H9 (cell line): ENCODE measurements around the gene PHTF2. TPM values are rescaled to one million over a fixed set of nuclear protein-coding genes. Genes with fewer than 3 reads are reported as not detected.

ENCODE experiments used
- DNase-seq: peaks from one replicate; pipeline ENCODE4 v3.0.0-alpha.2; 2017
- H2AFZ ChIP-seq: one replicate; pipeline ENCODE4 v1.6.1; 2013; ENCODE audit warnings: mild to moderate bottlenecking, low read length, control low read depth, moderate library complexity
- H2AK5ac ChIP-seq: 2 replicates; pipeline ENCODE4 v1.6.1; 2013; ENCODE audit warnings: low read length, control low read depth, mixed read lengths; ENCODE audit not compliant: insufficient read length
- H2BK120ac ChIP-seq: one replicate; pipeline ENCODE4 v1.6.1; 2013; ENCODE audit warnings: low read depth, mild to moderate bottlenecking, low read length, control low read depth, inconsistent platforms; ENCODE audit not compliant: poor library complexity, severe bottlenecking
- H2BK12ac ChIP-seq: 2 replicates; pipeline ENCODE4 v1.6.1; 2013; ENCODE audit warnings: low read length, control low read depth, mixed read lengths, low read depth; ENCODE audit not compliant: insufficient read length
- H2BK15ac ChIP-seq: 2 replicates; pipeline ENCODE4 v1.6.1; 2013; ENCODE audit warnings: low read depth, low read length, control low read depth
- H2BK20ac ChIP-seq: one replicate; pipeline ENCODE4 v1.6.1; 2013; ENCODE audit warnings: low read depth, mild to moderate bottlenecking, low read length, control low read depth, inconsistent platforms; ENCODE audit not compliant: poor library complexity, severe bottlenecking
- H2BK5ac ChIP-seq: 2 replicates; pipeline ENCODE4 v1.6.1; 2013; ENCODE audit warnings: low read length, control low read depth, mixed read lengths; ENCODE audit not compliant: insufficient read length
- H3K14ac ChIP-seq: 2 replicates; pipeline ENCODE4 v1.6.1; 2013; ENCODE audit warnings: low read length, control low read depth; ENCODE audit not compliant: insufficient read depth
- H3K18ac ChIP-seq: 2 replicates; pipeline ENCODE4 v1.6.1; 2013; ENCODE audit warnings: low read depth, mild to moderate bottlenecking, mixed read lengths, low read length, control low read depth; ENCODE audit not compliant: insufficient read length
- H3K23ac ChIP-seq: 2 replicates; pipeline ENCODE4 v1.6.1; 2013; ENCODE audit warnings: low read length, control low read depth, mixed read lengths, low read depth; ENCODE audit not compliant: insufficient read length
- H3K23me2 ChIP-seq: 2 replicates; pipeline ENCODE4 v1.6.1; 2013; ENCODE audit warnings: low read depth, mild to moderate bottlenecking, mixed read lengths, low read length, control low read depth; ENCODE audit not compliant: insufficient read length, poor library complexity, severe bottlenecking
- H3K27ac ChIP-seq: 2 replicates; pipeline ENCODE4 v1.5.1; 2013; ENCODE audit warnings: low read length, control low read depth, mixed read lengths, low read depth; ENCODE audit not compliant: insufficient read length
- H3K27me3 ChIP-seq: 2 replicates; pipeline ENCODE4 v1.6.1; 2013; ENCODE audit warnings: low read length, control low read depth, inconsistent platforms; ENCODE audit not compliant: insufficient read depth
- H3K4ac ChIP-seq: 2 replicates; pipeline ENCODE4 v1.6.1; 2013; ENCODE audit warnings: low read depth, mild to moderate bottlenecking, control low read depth, inconsistent platforms, low read length, moderate library complexity
- H3K4me1 ChIP-seq: 2 replicates; pipeline ENCODE4 v1.6.1; 2013; ENCODE audit warnings: low read length, control low read depth, inconsistent platforms; ENCODE audit not compliant: insufficient read depth
- H3K4me2 ChIP-seq: 2 replicates; pipeline ENCODE4 v1.6.1; 2013; ENCODE audit warnings: low read length, control low read depth, mixed read lengths; ENCODE audit not compliant: insufficient read length, insufficient read depth
- H3K56ac ChIP-seq: 2 replicates; pipeline ENCODE4 v1.6.1; 2013; ENCODE audit warnings: low read depth, mild to moderate bottlenecking, mixed read lengths, low read length, control low read depth; ENCODE audit not compliant: insufficient read length
- H3K79me1 ChIP-seq: 2 replicates; pipeline ENCODE4 v1.6.1; 2013; ENCODE audit warnings: low read depth, mild to moderate bottlenecking, moderate library complexity, low read length, control low read depth, inconsistent platforms; ENCODE audit not compliant: insufficient read depth, poor library complexity, severe bottlenecking
- H3K79me2 ChIP-seq: 2 replicates; pipeline ENCODE4 v1.6.1; 2013; ENCODE audit warnings: low read length, control low read depth, inconsistent platforms; ENCODE audit not compliant: insufficient read depth
- H3K9ac ChIP-seq: 2 replicates; pipeline ENCODE4 v1.6.1; 2013; ENCODE audit warnings: low read length, control low read depth, mixed read lengths; ENCODE audit not compliant: insufficient read length; ENCODE audit errors: extremely low read depth
- H3K9me3 ChIP-seq: one replicate; pipeline ENCODE4 v1.6.1; 2013; ENCODE audit warnings: low read depth, low read length, inconsistent platforms; ENCODE audit not compliant: control insufficient read depth
- H3T11ph ChIP-seq: one replicate; pipeline ENCODE4 v1.6.1; 2013; ENCODE audit warnings: mild to moderate bottlenecking, low read length, control low read depth, inconsistent platforms
- H4K20me1 ChIP-seq: one replicate; pipeline ENCODE4 v1.6.1; 2013; ENCODE audit not compliant: control insufficient read depth, insufficient read length, insufficient read depth
- H4K5ac ChIP-seq: 2 replicates; pipeline ENCODE4 v1.6.1; 2013; ENCODE audit warnings: low read depth, mild to moderate bottlenecking, mixed read lengths, low read length, control low read depth; ENCODE audit not compliant: insufficient read length
- H4K8ac ChIP-seq: replicated peaks from 2 replicates; pipeline ENCODE4 v1.6.1; 2013; ENCODE audit warnings: low read length, control low read depth, mixed read lengths, low read depth; ENCODE audit not compliant: insufficient read length
- H4K91ac ChIP-seq: 2 replicates; pipeline ENCODE4 v1.6.1; 2013; ENCODE audit warnings: low read depth, mild to moderate bottlenecking, moderate library complexity, mixed read lengths, low read length, control low read depth; ENCODE audit not compliant: insufficient read length
- H3K27ac Mint-ChIP-seq, 3 experiments: 2 replicates in 2 of 3; 3 replicates in 1 of 3; pipeline ENCODE4 v1.8.0; 2020 to 2021; ENCODE audit warnings: mixed read lengths in 3 of 3, mild to moderate bottlenecking in 1 of 3, moderate library complexity in 1 of 3
- H3K27me3 Mint-ChIP-seq: 2 replicates; pipeline ENCODE4 v1.8.0; 2021; ENCODE audit warnings: low read depth, mild to moderate bottlenecking, moderate library complexity, mixed read lengths
- H3K36me3 Mint-ChIP-seq, 3 experiments: 2 replicates in 2 of 3; 3 replicates in 1 of 3; pipeline ENCODE4 v1.8.0; 2020 to 2021; ENCODE audit warnings: low read depth in 3 of 3, mixed read lengths in 3 of 3; ENCODE audit not compliant: insufficient read depth in 1 of 3
- H3K4me1 Mint-ChIP-seq, 2 experiments: 2 replicates each; pipeline ENCODE4 v1.8.0; 2020; ENCODE audit warnings: mixed read lengths in 2 of 2
- H3K4me3 Mint-ChIP-seq, 2 experiments: 2 replicates in 1 of 2; 3 replicates in 1 of 2; pipeline ENCODE4 v1.8.0; 2020 to 2021; ENCODE audit warnings: mild to moderate bottlenecking in 2 of 2, mixed read lengths in 2 of 2, moderate library complexity in 1 of 2
- H3K9me3 Mint-ChIP-seq, 2 experiments: 2 replicates in 1 of 2; 3 replicates in 1 of 2; pipeline ENCODE4 v1.8.0; 2020; ENCODE audit warnings: mild to moderate bottlenecking in 2 of 2, mixed read lengths in 2 of 2, moderate library complexity in 1 of 2
- CTCF ChIP-seq: fragments of 200-600 bp; sonication (generic); conservative IDR thresholded peaks from 3 replicates; pipeline ENCODE4 v1.8.0; 2021; ENCODE audit warnings: antibody characterized with exemption, mild to moderate bottlenecking
- WGBS: extraction: QIAGEN DNeasy Blood & Tissue Kit; methylation state at CpG from one replicate; pipeline ENCODE4 v1.1.7; 2013; ENCODE audit warnings: missing lambda C conversion rate, low lambda C conversion rate, mixed read lengths; ENCODE audit not compliant: insufficient read length; ENCODE audit errors: extremely low coverage; 5-methylcytosine and 5-hydroxymethylcytosine counted together
- total RNA-seq: library from RNA; stranded (reverse); gene quantifications from 2 replicates; pipeline ENCODE4 v1.2.1, GENCODE V29; 2021

Gene PHTF2
- total RNA-seq, 1 experiment from 2014 or later = 16.2 TPM

GRCh38 chr7:77908664-77909063, 110.1 kb downstream of the PHTF2 start:
- TF ChIP-seq CTCF = no peak
- Histone ChIP-seq H2BK5ac (no peak overlapping the region), H3K27ac (no peak overlapping the region), H3K18ac (no peak overlapping the region), H3K23ac (no peak overlapping the region), H3K4ac (no peak overlapping the region), H3K9me3 (no peaks in the 10 kb centered on the region), H4K8ac (no peak overlapping the region), H4K20me1 (no peaks in the 10 kb centered on the region), H4K91ac (no peak overlapping the region), H3T11ph (no peak overlapping the region), H3K23me2 (no peaks in the 10 kb centered on the region), H2BK12ac (no peak overlapping the region), H3K56ac (no peak overlapping the region), H2BK120ac (no peak overlapping the region), H4K5ac (no peak overlapping the region), H3K79me1 (no peaks in the 10 kb centered on the region), H2AFZ (no peak overlapping the region), H3K4me2 (no peak overlapping the region), H3K9ac (no peak overlapping the region), H2BK20ac (no peak overlapping the region), H3K27me3 (no peaks in the 10 kb centered on the region), H3K79me2 (no peaks in the 10 kb centered on the region), H2BK15ac (no peak overlapping the region), H3K14ac (no peak overlapping the region), H2AK5ac (no peak overlapping the region), H3K4me1 (no peaks in the 10 kb centered on the region)
- no peaks in the 10 kb centered on the region for H3K36me3 Mint-ChIP-seq
- WGBS = no CpG with 5 or more reads among the region's 2 CpGs
- H3K27me3 Mint-ChIP-seq = no peaks in the 10 kb centered on the region
- no peaks in the 10 kb centered on the region for H3K4me1 Mint-ChIP-seq
- H3K9me3 Mint-ChIP-seq = no peaks in the 10 kb centered on the region
- no peak for DNase-seq
- no peak overlapping the region for H3K4me3 Mint-ChIP-seq
- no peak overlapping the region for H3K27ac Mint-ChIP-seq
